Fibroblast of the aortic adventitia (primary cell): ENCODE data around the gene EXOSC5. TPM values are rescaled to one million over a fixed set of nuclear protein-coding genes. Genes with fewer than 3 reads are reported as not detected.
"Not testable (repeated sequence)": the region's sequence is repeated elsewhere in the genome, so short reads cannot be mapped to it uniquely, and the experiment has no call there.

Experiments used
- DNase-seq: peaks from one replicate; pipeline ENCODE4 v3.0.0-alpha.2; 2010; ENCODE audit warnings: low read depth
- H3K4me3 ChIP-seq: 2 replicates; pipeline ENCODE4 v1.5.1; 2011; ENCODE audit warnings: low read depth, mild to moderate bottlenecking, control low read depth, low read length, moderate library complexity
- total RNA-seq: library from RNA; depleted of rRNA; stranded (reverse); fragments of >200 nt; gene quantifications from 2 replicates; pipeline ENCODE4 v1.2.3, GENCODE V29; 2012; ENCODE audit warnings: low replicate concordance
- TF ChIP-seq, protein P1 (sequence below): IDR thresholded peaks from 2 replicates; pipeline ENCODE4 v1.5.1; 2011; ENCODE audit warnings: mild to moderate bottlenecking, low read length, control low read depth, inconsistent platforms; ENCODE audit not compliant: insufficient read depth

EXOSC5 gene
- total RNA-seq, 1 donor, result 12.1 TPM

DNA sequence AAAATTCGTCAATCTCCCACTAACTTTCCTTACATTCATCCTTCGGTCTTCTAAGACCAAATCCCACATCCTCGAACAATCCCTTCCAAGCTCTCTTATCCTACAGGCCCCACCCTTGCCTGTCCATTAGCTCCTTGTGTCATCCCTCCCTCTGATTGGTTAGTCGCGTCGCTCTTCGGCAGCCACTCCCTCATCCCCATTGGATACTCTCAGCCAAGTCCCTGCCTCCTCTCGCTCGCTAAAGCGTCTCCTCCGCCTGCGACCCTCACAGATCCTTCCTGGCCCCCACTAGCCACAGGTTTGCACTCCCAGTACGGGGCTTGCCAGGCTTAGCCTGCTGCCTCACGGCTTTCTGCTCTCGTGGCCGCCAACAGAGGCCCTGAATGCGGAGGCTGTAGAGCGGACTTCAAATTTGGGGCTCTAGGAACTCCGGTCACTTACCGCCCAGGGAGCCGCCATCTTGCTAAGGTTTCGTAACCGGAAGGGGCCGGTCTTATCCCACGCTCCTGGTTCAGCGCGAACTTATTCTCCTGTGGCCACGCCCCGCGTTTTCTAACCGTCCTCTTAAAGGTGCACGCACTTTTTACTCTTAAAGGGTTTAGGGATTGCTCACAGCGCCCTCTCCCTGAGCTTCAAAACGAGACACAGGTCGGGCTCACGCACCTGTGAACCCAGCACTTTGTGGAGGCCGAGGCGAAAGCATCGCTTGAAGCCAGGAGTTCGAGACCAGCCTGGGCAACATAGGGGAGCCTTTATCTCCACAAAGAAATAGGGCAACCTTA, 42.5 kb upstream of the EXOSC5 start, which contains the start of gene DMAC2:
DMAC2 (minus strand) TSS at position 472 of the 782 bp plus-strand sequence; CDS start at position 459, 13 bp downstream.
- peak; percentile 97 for DNase-seq
- TF ChIP-seq, protein P1, sequence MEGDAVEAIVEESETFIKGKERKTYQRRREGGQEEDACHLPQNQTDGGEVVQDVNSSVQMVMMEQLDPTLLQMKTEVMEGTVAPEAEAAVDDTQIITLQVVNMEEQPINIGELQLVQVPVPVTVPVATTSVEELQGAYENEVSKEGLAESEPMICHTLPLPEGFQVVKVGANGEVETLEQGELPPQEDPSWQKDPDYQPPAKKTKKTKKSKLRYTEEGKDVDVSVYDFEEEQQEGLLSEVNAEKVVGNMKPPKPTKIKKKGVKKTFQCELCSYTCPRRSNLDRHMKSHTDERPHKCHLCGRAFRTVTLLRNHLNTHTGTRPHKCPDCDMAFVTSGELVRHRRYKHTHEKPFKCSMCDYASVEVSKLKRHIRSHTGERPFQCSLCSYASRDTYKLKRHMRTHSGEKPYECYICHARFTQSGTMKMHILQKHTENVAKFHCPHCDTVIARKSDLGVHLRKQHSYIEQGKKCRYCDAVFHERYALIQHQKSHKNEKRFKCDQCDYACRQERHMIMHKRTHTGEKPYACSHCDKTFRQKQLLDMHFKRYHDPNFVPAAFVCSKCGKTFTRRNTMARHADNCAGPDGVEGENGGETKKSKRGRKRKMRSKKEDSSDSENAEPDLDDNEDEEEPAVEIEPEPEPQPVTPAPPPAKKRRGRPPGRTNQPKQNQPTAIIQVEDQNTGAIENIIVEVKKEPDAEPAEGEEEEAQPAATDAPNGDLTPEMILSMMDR, result peak; percentile 38
- peak within 1 kb of the TSS; percentile 85 for H3K4me3 ChIP-seq

DNA sequence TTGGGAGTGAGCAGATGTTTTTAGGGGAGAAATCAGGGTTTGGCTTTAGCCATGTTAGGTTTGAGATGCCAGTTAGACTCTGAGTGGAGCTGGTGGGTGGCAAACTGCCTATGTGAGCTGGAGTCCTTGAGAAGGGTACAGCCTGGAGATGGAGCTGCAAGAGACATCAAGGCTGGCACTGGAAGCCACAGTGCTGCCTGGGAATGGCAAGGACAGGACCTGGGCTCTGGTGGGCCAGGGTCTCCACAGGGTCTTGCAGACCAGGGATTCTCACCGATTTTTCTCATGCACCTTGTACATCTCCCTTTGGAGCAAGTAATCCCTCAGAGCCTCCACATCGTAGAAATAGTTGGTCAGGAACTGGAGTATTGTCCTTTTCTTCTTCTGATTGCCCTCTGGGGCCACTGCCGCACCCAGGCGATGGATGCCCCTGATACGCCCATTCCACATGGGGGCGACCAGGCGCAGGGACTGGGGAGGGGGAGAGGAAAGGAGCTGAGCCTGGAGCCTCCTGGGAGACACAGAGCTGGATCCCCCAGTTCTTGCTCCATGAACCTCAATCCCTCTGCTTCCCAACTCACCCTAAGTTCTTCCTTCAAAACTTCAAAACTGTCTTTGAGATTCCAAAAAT, 40.9 kb upstream of the EXOSC5 start:
- no peak overlapping the region for H3K4me3 ChIP-seq
- no peak for DNase-seq
- TF ChIP-seq, protein P1, result no peak

DNA sequence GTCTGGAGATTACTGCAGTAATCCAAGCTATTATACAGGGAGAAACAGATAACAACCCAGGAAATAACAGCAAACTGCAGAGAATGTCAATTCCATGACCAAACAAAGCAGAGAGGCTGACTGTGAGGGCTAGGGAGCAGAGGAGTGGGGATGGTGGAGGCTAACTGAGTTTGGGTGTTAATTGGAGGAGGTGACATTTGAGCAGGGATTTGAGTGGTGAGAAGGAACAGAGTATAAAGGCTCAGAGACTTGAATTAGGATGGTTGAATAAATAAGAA, 39.5 kb upstream of the EXOSC5 start:
- no peak for DNase-seq
- no peak overlapping the region for H3K4me3 ChIP-seq
- TF ChIP-seq, protein P1, result no peak

DNA sequence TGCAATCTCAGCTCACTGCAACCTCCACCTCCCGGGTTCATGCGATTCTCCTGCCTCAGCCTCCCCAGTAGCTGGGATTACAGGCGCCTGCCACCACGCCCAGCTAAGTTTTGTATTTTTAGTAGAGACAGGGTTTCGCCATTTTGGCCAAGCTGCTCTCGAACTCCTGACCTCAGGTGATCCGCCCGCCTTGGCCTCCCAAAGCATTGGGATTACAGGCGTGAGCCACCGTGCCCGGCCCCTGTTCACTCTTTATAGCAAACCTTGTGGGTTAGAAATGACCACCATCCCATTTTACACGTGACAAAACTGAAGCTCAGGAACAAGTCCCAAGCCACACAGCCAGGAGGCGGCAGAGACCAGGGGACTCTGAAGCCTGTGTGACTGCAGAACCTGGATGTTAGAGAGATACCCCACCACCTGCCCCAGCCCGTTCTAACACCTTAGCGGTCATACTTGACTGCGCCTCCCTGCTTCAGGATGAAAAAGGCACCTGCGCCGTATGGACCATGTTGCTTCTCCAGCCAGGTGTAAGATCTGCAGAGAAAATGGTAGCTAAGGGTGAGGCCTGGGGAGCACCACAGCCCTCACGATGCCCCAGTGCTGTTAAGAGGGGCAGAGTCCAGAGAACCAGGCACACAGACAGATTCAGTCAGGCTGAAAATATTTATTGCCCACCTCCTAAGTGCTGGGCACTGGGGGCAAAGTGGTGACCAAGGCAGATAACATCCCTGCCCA, 38.9 kb upstream of the EXOSC5 start:
- DNase-seq, result no peak
- TF ChIP-seq, protein P1, result no peak

DNA sequence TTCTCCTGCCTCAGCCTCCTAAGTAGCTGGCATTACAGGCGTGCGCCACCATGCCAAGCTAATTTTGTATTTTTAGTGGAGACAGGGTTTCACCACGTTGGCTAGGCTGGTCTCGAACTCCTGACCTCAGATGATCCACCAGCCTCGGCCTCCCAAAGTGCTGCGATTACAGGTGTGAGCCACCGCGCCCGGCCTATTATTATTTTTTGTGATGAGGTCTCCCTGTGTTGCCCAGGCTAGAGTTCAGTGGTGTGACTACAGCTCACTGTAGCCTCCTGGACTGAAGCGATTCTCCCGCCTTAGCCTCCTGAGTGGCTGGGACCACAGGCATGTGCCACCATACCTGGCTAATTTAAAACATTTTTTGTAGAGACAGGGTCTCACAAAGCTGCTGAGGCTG, 38.2 kb upstream of the EXOSC5 start:
- H3K4me3 ChIP-seq, DNase-seq: not testable (repeated sequence)

More for the DNA sequence above, 38.9 kb upstream of the EXOSC5 start:
- no peak overlapping the region for H3K4me3 ChIP-seq

DNA sequence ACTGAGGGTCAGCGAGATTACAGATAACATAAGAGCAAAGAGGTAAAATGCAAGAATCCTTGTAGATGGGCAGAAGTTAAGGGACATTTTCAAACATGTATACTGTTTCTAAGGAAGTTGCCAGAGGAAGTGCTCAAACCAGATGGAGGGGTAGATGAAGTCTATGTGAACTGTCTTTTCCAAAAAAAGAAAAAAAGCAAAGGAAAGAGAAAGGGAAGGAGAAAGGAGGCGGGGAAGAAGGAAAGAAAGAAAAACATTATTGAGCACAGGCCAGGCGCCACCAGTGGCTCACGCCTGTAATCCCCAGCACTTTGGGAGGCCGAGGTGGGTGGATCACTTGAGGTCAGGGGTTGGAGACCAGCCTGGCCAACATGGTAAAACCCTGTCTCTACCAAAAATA, 37.3 kb upstream of the EXOSC5 start:
- H3K4me3 ChIP-seq, result no peak overlapping the region
- no peak for DNase-seq
- TF ChIP-seq, protein P1, result no peak

DNA sequence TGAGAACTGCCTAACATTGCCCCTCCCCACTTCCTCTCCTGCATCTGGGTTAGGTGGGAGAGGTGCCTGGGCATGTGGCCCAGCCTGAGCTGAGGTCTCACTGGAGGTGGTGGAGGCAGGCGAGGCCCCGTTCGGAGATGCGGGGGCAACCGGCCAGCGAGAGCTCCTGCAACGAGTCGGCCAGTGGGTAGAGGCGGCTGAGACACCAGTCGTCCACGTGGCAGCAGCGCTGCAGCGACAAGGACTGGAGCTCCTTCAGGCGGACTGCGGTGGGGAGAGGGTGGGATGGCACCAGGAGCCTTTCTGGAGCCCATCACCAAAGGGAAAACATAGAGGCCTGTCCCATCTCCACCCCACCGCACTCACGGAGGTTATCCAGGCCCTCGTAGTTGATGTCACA, 36.0 kb upstream of the EXOSC5 start:
- H3K4me3 ChIP-seq, result no peak overlapping the region
- DNase-seq, result no peak
- TF ChIP-seq, protein P1, result no peak
